C4-2B (cell line): ENCODE measurements around the gene LRCH3.

ENCODE experiments used
- CTCF ChIP-seq: fragments of 450-650 bp; conservative IDR thresholded peaks from 2 replicates; pipeline ENCODE4 v1.5.1; 2017; ENCODE audit warnings: mild to moderate bottlenecking
- ZFX ChIP-seq: fragments of 450-650 bp; IDR thresholded peaks from 2 replicates; pipeline ENCODE4 v1.6.1; 2017

DNA sequence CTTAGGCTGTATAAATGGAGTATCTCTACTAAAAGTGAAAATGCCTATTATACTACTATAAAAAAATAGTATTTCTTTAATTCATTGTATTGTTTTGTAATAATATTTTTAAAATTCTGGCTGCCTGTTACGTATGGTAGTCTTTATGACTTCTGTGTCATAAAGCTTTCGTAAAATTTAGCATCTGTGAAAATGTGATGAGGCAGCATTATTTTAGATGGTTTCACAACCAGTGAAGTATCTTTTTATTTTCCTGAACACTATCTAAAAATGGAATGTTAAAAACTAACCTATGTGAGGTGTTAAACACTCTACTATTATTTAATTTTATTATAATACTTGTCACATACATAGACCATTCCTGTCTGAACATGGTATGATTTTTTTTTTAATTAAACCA, 46.2 kb downstream of the LRCH3 start:
- TF ChIP-seq CTCF (no peak), ZFX (no peak)
